WTC11 (cell line): ENCODE results near the gene CNOT10. TPM values are rescaled to one million over a fixed set of nuclear protein-coding genes. Genes with fewer than 3 reads are reported as not detected.
A peak's percentile ranks its signal among the peaks of the same experiment; 100 is the strongest.

Source experiments
- ATAC-seq: fragments of 200-7000 bp; cut with Tn5 transposase; 2 replicates; pipeline ENCODE4 v1.10.0; 2021; ENCODE audit warnings: mild to moderate bottlenecking, moderate library complexity
- CTCF ChIA-PET: fragments of 300-600 bp; sonication (Branson Sonifier 250); formaldehyde crosslinking; loops from one replicate; lab custom pipeline; 2021; ENCODE audit warnings: antibody characterized with exemption; lab: Charles Lee
- POLR2A ChIA-PET: fragments of 350-600 bp; sonication (Branson Sonifier 250); formaldehyde crosslinking; loops from one replicate; lab custom pipeline; 2021; ENCODE audit warnings: antibody characterized with exemption; lab: Charles Lee
- DNase-seq: peaks from one replicate; pipeline ENCODE4 v3.0.0; 2021; ENCODE audit warnings: low spot score
- H3K27ac Mint-ChIP-seq: 2 replicates; pipeline ENCODE4 v1.8.0; 2021; ENCODE audit warnings: mixed read lengths
- H3K27me3 Mint-ChIP-seq: 2 replicates; pipeline ENCODE4 v1.8.0; 2021; ENCODE audit warnings: low read depth, mild to moderate bottlenecking, moderate library complexity, mixed read lengths
- H3K36me3 Mint-ChIP-seq: 2 replicates; pipeline ENCODE4 v1.8.0; 2021; ENCODE audit warnings: mixed read lengths
- H3K4me1 Mint-ChIP-seq: 2 replicates; pipeline ENCODE4 v1.8.0; 2022; ENCODE audit warnings: mixed read lengths
- H3K4me3 Mint-ChIP-seq: 2 replicates; pipeline ENCODE4 v1.8.0; 2021; ENCODE audit warnings: mild to moderate bottlenecking, moderate library complexity, mixed read lengths
- H3K9me3 Mint-ChIP-seq: 2 replicates; pipeline ENCODE4 v1.8.0; 2021; ENCODE audit warnings: mixed read lengths
- AR ChIP-seq: fragments of 250-450 bp; sonication (Bioruptor Pico); IDR thresholded peaks from 2 replicates; pipeline ENCODE4 v1.9.0; 2021; ENCODE audit warnings: mild to moderate bottlenecking
- CREB1 ChIP-seq: sonication (generic); formaldehyde crosslinking; IDR thresholded peaks from 2 replicates; pipeline ENCODE4 v1.8.0; 2023; ENCODE audit warnings: mild to moderate bottlenecking, missing genetic modification reagents
- FOXP1 ChIP-seq: sonication (generic); formaldehyde crosslinking; IDR thresholded peaks from 2 replicates; pipeline ENCODE4 v1.8.0; 2022; ENCODE audit warnings: missing genetic modification reagents, mild to moderate bottlenecking, moderate library complexity, borderline replicate concordance
- GTF2I ChIP-seq: fragments of 250-450 bp; sonication (Bioruptor Pico); conservative IDR thresholded peaks from 2 replicates; pipeline ENCODE4 v1.4.0; 2021; ENCODE audit warnings: mild to moderate bottlenecking
- HMGXB4 ChIP-seq: sonication (generic); formaldehyde crosslinking; IDR thresholded peaks from 2 replicates; pipeline ENCODE4 v1.8.1; 2023; ENCODE audit warnings: mild to moderate bottlenecking, moderate library complexity, missing genetic modification reagents
- IRF1 ChIP-seq: sonication (generic); formaldehyde crosslinking; IDR thresholded peaks from 2 replicates; pipeline ENCODE4 v1.8.0; 2023; ENCODE audit warnings: missing genetic modification reagents
- KAT7 ChIP-seq: sonication (generic); formaldehyde crosslinking; IDR thresholded peaks from 2 replicates; pipeline ENCODE4 v1.8.1; 2023; ENCODE audit warnings: missing genetic modification reagents, mild to moderate bottlenecking, borderline replicate concordance
- RORB ChIP-seq: fragments of 250-450 bp; sonication (Bioruptor Pico); IDR thresholded peaks from 2 replicates; pipeline ENCODE4 v1.9.0; 2021; ENCODE audit warnings: mild to moderate bottlenecking
- STAT6 ChIP-seq: sonication (generic); formaldehyde crosslinking; conservative IDR thresholded peaks from 2 replicates; pipeline ENCODE4 v1.8.1; 2023; ENCODE audit warnings: mild to moderate bottlenecking, low read depth, missing genetic modification reagents, moderate library complexity
- TCF7 ChIP-seq: sonication (generic); formaldehyde crosslinking; IDR thresholded peaks from 2 replicates; pipeline ENCODE4 v1.8.0; 2022; ENCODE audit warnings: mild to moderate bottlenecking, low read depth, missing genetic modification reagents, moderate library complexity
- TEAD1 ChIP-seq: sonication (generic); formaldehyde crosslinking; IDR thresholded peaks from 2 replicates; pipeline ENCODE4 v1.8.0; 2022; ENCODE audit warnings: mild to moderate bottlenecking, missing genetic modification reagents
- ZBTB21 ChIP-seq: sonication (generic); formaldehyde crosslinking; IDR thresholded peaks from 2 replicates; pipeline ENCODE4 v1.8.1; 2023; ENCODE audit warnings: mild to moderate bottlenecking, missing genetic modification reagents, borderline replicate concordance
- ZNF671 ChIP-seq: fragments of 250-450 bp; sonication (Bioruptor Pico); IDR thresholded peaks from 2 replicates; pipeline ENCODE4 v1.8.0; 2021; ENCODE audit warnings: mild to moderate bottlenecking
- total RNA-seq: library from RNA; stranded (reverse); gene quantifications from 3 replicates; pipeline ENCODE4 v1.2.3, GENCODE V29; 2021
- TF ChIP-seq, protein P1 (sequence below): sonication (generic); formaldehyde crosslinking; IDR thresholded peaks from 2 replicates; pipeline ENCODE4 v1.8.0; 2022; ENCODE audit warnings: missing genetic modification reagents
- TF ChIP-seq, protein P2 (sequence below): sonication (generic); formaldehyde crosslinking; IDR thresholded peaks from 2 replicates; pipeline ENCODE4 v1.8.1; 2022; ENCODE audit warnings: mild to moderate bottlenecking, moderate library complexity, missing genetic modification reagents
- TF ChIP-seq, protein P3 (sequence below): fragments of 250-450 bp; sonication (Bioruptor Pico); IDR thresholded peaks from 2 replicates; pipeline ENCODE4 v1.9.0; 2021; ENCODE audit warnings: moderate library complexity, mild to moderate bottlenecking, inconsistent platforms, borderline replicate concordance

CNOT10 gene
- total RNA-seq, 1 experiment from 2014 or later = 38.7 TPM

DNA sequence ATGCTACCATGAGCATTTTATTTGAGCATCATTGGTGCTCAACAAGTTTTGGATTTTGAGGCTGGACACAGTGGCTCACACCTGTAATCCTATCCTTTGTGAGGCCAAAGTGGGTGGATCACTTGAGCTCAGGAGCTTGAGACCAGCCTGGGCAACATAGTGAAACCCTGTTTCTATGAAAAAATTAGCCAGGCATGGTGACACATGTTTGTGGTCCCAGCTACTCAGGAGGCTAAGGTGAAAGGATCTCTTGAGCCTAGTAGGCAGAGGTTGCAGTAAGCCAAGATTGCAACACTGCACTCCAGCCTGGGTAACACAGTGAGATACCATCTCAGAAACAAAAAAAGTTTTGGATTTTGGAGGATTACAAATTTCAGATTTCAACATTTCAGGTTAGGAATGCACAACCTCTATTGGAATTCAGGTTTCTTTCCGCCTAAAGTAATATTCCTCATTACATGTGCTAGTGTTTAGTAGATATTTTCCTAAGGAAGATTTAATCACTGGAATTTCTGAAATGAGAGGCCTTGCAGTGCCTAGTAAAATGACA lies 27.6 kb downstream of the CNOT10 start:
- ATAC-seq = no peak
- H3K27ac Mint-ChIP-seq = peak overlapping the region; percentile 17; the same call in 1 of the 2 replicates
- ChIA-PET CTCF (no interaction called here), POLR2A (no interaction called here)
- H3K27me3 Mint-ChIP-seq = no peaks in the 10 kb centered on the region
- H3K4me3 Mint-ChIP-seq = no peak overlapping the region
- no peak for DNase-seq
- peaks cover 43% of the 10 kb centered on the region for H3K36me3 Mint-ChIP-seq
- H3K4me1 Mint-ChIP-seq = no peaks in the 10 kb centered on the region
- H3K9me3 Mint-ChIP-seq = no peaks in the 10 kb centered on the region
- no peak for TF ChIP-seq RORB (CRISPR knock-in tag)
- TF ChIP-seq, protein P1, sequence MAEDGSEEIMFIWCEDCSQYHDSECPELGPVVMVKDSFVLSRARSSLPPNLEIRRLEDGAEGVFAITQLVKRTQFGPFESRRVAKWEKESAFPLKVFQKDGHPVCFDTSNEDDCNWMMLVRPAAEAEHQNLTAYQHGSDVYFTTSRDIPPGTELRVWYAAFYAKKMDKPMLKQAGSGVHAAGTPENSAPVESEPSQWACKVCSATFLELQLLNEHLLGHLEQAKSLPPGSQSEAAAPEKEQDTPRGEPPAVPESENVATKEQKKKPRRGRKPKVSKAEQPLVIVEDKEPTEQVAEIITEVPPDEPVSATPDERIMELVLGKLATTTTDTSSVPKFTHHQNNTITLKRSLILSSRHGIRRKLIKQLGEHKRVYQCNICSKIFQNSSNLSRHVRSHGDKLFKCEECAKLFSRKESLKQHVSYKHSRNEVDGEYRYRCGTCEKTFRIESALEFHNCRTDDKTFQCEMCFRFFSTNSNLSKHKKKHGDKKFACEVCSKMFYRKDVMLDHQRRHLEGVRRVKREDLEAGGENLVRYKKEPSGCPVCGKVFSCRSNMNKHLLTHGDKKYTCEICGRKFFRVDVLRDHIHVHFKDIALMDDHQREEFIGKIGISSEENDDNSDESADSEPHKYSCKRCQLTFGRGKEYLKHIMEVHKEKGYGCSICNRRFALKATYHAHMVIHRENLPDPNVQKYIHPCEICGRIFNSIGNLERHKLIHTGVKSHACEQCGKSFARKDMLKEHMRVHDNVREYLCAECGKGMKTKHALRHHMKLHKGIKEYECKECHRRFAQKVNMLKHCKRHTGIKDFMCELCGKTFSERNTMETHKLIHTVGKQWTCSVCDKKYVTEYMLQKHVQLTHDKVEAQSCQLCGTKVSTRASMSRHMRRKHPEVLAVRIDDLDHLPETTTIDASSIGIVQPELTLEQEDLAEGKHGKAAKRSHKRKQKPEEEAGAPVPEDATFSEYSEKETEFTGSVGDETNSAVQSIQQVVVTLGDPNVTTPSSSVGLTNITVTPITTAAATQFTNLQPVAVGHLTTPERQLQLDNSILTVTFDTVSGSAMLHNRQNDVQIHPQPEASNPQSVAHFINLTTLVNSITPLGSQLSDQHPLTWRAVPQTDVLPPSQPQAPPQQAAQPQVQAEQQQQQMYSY (CRISPR knock-in tag) = no peak
- no peak for TF ChIP-seq KAT7
- TF ChIP-seq ZBTB21 (CRISPR knock-in tag) = no peak
- TF ChIP-seq AR = no peak
- TF ChIP-seq, protein P2, sequence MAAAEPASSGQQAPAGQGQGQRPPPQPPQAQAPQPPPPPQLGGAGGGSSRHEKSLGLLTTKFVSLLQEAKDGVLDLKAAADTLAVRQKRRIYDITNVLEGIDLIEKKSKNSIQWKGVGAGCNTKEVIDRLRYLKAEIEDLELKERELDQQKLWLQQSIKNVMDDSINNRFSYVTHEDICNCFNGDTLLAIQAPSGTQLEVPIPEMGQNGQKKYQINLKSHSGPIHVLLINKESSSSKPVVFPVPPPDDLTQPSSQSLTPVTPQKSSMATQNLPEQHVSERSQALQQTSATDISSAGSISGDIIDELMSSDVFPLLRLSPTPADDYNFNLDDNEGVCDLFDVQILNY = no peak
- TF ChIP-seq GTF2I = no peak
- TF ChIP-seq STAT6 (CRISPR knock-in tag) = no peak
- TF ChIP-seq, protein P3, sequence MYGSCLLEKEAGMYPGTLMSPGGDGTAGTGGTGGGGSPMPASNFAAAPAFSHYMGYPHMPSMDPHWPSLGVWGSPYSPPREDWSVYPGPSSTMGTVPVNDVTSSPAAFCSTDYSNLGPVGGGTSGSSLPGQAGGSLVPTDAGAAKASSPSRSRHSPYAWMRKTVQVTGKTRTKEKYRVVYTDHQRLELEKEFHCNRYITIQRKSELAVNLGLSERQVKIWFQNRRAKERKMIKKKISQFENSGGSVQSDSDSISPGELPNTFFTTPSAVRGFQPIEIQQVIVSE (CRISPR knock-in tag) = no peak
- no peak for TF ChIP-seq TEAD1 (CRISPR knock-in tag)
- TF ChIP-seq TCF7 (CRISPR knock-in tag) = no peak
- no peak for TF ChIP-seq ZNF671 (CRISPR knock-in tag)
- no peak for TF ChIP-seq IRF1 (CRISPR knock-in tag)
- no peak for TF ChIP-seq HMGXB4 (CRISPR knock-in tag)
- no peak for TF ChIP-seq FOXP1
- no peak for TF ChIP-seq CREB1 (CRISPR knock-in tag)
